Hematopoietic multipotent progenitor cell treated with erythropoietin and hydrocortisone succinate and interleukin-3 and kit ligand, for 15 days (in vitro differentiated cells): ENCODE results near the gene LMAN1L.
A peak's percentile ranks its signal among the peaks of the same experiment; 100 is the strongest.
"Not testable (repeated sequence)": the region's sequence is repeated elsewhere in the genome, so short reads cannot be mapped to it uniquely, and the experiment has no call there.

Experiments
- DNase-seq: peaks from one replicate; pipeline ENCODE4 v3.0.0-alpha.2; 2015; ENCODE audit warnings: low spot score

LMAN1L gene

DNA sequence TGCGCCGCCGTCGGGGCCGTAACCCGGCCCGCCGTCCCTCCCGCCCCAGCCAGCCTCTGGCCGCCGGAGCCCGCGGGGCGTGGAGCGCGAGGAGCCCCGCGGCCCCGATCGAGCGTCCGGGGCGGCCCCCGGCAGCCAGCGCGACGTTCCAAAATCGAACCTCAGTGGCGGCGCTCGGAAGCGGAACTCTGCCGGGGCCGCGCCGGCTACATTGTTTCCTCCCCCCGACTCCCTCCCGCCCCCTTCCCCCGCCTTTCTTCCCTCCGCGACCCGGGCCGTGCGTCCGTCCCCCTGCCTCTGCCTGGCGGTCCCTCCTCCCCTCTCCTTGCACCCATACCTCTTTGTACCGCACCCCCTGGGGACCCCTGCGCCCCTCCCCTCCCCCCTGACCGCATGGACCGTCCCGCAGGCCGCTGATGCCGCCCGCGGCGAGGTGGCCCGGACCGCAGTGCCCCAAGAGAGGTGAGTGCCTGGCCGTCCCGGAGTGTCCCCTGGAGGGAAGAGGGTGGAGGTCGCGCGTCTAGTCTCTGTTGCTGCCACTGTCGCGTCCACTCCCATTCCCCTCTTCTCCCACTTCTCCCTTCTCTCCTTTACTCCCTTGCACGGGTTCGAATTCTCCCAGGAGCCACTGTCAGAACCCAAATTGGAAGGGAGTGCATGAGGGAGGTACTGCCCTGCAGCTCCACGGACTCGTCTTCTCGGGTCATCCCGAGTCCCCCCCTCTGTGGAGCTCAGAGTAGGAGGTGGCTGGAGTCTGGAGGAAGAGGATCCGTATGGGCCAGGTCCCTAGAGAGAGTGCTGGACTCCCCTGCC lies 30.2 kb upstream of the LMAN1L start:
- DNase-seq = peak; percentile 34

DNA sequence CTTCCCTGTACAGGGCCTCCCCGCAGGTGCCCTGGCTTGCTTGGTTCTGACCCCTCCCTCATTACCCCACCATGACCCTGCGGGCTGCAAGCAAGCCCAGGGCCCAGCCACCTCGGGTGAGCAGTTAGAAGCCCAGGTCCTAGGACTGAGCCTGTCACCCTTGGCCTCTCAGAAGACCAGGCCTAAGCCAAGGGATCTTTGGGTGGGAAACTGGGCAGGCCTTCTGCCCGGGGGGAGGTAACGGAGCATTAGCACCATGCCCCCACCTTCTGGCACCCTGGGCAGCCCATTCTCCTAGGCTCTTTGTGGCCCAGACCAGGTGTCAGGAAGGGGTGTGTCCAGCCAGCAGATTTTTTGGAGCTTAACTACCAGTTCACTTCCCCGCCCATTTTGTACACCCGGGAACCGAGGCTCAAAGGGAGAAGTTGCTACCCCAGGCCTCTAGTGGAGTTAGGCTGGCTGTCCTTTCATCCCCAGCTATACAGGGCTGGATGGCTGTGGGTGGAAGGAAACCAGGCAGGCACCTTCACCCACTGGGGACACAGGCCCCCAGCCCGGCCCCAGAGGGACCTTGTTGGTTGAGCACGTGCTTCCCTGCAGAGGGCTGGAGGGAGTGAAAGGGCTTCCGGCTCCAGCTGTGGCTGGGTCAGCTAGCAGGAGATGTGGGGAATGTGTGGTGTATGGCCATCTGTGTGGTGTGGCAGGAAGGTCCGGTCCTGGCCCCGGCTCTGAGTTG lies 29.4 kb upstream of the LMAN1L start:
- no peak for DNase-seq

DNA sequence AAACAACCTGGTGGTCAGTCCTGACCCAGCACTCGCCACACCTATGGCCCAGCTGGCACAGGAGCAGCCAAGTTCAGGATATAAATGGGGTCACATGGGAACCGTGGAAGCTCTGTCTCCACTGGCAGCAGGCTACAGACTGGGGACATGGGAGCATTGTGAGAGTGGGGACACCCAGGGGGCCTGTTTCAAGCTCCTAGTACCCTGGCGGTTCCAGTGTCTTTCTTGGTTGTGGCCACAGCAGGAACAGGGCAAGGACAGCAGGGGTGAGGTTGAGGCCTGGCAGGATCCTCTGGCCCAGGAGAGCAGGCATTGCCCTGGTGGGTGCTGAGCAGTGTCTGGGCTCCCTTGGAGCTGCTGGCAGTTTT lies 28.8 kb upstream of the LMAN1L start:
- DNase-seq = no peak

DNA sequence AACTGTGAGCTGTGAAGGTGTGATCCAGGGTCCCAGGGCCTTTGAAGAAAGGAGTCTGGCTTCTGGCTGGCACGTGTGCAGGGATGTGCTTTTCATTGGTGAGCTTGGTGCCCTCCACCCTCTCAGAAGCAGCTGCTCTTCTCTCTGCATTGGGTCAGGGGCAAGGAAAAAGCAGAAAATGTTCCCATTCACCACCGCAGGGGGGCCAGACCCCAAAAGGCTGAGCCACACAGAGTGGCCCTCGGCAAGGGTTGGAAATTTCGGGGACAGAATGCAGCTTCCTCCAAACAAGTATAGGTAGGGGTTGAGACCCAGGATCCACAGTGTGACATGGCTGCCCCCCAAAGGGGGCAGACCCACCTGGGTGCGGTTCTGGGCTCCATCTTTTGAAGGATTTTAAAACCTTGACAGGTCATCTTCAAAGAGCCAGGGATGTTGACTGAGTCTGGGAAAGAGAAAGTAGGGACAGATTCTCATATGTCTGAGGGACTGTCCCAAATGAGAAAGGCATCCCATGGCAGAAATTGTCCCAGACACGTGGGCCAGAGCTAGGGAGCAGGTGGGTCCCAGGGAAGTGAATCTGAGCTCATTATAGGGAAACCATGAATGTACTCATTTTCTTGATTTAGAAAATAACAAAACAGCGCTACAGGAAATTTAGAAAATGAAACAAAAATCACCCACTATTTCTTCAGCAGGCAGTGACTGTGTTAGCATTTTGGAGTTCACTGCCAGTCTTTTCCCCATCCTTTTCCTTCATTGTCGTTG lies 28.0 kb upstream of the LMAN1L start:
- DNase-seq = no peak

- no peak for DNase-seq
Measured at GRCh38 chr15:74785194-74786032, 27.2 kb upstream of the LMAN1L start.

DNA sequence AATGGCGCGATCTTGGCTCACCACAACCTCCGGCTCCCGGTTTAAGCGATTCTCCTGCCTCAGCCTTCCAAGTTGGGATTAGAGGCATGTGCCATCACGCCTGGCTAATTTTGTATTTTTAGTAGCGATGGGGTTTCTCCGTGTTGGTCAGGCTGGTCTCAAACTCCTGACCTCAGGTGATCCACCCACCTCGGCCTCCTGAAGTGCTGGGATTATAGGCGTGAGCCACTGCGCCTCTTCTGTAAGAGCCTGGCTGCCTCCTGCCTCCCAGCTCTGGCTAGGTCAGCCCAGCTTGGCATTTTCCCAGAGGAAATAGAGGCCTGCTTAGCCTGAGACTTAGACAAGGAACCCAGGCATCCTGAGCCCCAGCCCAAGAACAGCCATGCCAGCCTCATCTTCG lies 26.6 kb upstream of the LMAN1L start:
- DNase-seq = not testable (repeated sequence)

DNA sequence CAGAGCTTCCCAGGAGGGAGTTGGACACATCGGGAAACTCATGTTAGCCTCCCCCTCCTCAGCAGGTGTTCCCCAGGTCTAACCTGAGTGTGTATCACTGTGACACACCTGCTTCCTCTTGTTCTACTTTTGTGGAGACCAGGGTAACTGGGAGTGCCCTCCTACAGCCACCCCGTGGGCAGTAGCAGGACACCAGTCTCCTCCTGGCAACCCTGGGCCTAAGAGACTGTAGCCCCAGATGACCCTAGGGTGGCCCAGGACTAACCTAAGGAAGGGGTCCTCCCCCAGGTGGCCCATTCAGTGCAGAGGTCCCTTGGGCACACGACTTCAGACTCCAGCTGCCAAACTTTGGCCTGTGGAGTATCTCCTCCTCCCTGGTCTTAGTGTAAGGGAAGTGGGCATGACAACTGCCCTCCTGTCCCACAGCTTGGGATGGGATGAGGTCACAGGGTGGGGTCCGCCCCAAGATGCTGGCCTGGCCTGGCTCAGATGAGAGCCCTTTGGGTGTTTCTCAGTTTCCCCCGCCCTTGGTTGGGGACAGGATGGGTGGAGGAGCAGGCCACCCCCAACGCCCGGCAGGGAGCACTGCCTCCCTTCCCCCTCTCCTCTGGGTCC lies 26.0 kb upstream of the LMAN1L start:
- DNase-seq = no peak

DNA sequence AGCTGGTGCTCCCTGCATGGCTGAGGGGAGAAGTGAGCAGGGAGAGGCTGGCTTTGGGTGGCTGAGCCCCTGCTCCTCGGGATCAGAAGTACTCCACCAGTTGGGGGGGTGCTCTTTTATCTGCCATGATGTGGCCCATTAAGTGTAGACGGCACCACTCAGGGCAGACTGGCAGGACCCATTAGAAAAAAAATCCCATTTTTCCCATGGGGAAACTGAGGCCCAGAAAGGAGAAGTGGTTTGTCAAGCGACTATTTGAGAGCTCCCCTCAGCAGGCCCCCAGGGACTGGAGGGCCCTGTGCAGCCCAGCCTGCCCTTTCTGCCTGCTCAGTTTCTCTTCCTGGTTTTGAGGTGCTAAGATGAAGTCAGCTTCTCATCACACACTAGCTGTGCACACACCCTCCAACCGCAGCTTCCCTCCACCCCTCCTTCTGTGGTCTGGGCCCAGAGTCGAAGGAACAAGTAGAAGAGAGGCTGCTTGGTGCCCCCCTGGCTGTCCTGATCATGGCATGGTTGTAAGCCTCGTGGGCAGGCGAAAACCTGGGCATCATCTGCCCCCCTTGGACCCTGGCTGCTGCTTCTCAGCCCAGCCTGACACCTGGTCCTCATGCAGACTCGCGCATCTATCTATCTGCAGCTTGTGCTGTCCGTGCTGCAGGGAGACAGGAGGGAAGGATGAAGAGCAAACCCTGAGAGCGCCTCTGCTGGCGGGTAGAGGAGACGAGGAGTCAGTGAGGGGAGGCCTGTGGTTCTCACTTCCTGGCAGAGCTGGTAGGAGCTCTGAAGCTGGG lies 25.2 kb upstream of the LMAN1L start:
- peak; percentile 77 for DNase-seq

DNA sequence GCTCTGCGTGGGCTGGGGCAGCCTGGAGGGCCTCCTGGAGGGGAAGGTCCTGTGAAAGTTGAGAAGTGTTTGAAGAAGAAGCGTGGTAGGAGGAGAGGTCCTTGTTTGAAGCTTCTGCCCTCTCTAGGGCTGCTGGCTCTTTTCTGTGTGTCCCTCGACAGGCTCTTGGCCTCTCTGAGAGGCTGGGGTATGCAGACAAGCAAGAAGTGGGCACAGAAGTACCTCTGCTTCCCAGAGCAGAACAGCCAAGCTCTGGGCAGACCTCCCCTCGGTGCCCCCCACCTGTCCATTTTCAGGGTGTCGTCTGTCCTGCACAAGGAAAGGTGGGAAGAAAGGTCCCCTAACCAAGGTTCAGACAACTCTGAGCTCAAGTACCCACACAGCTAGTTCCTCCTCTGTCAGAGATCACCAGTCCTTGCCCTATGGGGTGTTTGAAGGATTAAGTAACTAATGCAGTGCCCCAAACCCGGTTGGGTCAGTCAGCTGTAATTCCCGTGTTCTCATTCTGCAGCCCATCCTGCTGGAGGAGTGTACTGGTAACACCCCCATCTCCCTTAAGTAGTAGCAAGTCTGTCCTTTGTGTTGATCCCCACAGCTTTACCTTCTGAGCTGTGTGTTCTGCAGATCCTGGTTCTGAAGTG lies 24.5 kb upstream of the LMAN1L start:
- no peak for DNase-seq

GRCh38 chr15:74788683-74789151 lies 23.9 kb upstream of the LMAN1L start:
- no peak for DNase-seq

- no peak for DNase-seq
Measured at GRCh38 chr15:74789171-74789631, 23.4 kb upstream of the LMAN1L start.

DNA sequence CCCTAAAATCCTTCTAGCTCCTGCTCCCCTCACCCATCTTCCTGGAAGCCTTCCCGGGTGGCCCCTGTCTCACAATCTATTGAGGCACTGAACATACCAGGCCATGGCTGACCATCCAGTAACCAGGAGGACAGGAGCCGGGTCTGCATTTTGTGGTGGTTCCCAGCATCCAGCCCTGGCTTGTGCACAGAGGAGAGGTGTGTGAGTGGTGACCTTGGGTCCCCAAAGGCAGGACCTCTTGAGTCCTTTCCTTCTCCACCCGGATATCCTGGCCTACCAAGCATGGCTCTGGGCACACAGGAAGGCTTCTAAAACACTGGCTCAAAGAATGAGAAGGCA lies 22.9 kb upstream of the LMAN1L start:
- no peak for DNase-seq

DNA sequence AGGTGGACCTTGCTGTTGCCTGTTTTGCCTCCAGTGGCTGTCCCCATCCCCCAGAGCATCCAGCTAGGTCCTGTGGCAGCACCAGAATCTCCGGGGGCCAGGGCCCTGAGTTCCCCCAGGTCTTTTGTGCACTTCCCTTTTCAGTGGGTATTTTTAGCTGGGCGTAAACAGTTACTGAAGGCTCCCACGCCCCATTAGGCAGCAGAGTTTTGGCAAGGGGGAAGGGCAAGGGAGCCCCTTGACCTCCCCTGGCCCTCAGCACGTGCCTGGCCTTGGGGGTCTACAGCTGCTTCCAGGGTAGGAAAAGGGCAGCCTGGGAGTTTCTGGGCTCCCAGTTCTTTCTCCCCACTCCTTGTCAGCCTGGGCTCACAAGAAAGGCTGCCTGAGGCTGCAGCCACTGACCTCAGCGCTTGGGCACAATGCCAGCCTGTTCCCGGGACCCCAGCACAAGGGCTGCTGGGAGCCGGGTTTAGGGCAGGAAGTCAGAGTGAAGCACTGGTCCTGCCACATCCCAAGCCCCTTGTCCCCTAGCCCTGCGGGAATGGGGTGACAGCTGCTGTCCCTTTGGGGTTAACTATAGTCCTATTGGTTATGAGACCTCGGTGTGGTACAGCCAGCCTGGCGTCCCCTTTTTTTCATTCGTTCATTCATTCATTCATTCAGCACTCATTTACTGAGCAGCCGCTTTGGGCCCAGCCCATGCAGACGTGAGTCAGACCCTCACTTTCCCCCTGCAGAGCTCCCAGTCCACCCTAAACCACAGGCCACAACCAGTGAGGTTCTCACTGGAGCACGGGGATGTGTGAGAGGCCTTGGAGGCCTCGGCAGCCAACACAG lies 22.3 kb upstream of the LMAN1L start:
- no peak for DNase-seq

GRCh38 chr15:74791007-74791406 lies 21.6 kb upstream of the LMAN1L start:
- DNase-seq = no peak

DNA sequence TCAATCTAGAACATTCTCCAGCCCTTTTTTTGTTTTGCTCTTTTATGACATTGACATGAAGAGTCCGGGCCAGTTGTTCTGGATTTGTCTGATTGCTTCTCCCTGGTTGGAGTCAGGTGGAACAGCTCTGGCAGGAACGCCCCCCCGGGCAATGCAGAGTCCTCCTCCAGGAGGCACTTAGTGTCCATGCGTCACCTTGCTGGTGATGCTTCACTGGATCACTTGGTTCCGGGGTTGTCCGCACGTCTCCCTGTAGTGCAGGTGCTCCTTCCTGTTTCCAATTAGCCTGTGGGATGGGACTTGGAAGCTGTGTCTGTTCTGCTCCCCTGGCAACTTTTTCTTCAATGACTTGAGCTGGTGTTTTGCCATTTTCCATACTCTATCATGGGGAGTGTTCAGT lies 21.0 kb upstream of the LMAN1L start:
- no peak for DNase-seq

- no peak for DNase-seq
Measured at GRCh38 chr15:74792227-74793016, 20.2 kb upstream of the LMAN1L start.

DNA sequence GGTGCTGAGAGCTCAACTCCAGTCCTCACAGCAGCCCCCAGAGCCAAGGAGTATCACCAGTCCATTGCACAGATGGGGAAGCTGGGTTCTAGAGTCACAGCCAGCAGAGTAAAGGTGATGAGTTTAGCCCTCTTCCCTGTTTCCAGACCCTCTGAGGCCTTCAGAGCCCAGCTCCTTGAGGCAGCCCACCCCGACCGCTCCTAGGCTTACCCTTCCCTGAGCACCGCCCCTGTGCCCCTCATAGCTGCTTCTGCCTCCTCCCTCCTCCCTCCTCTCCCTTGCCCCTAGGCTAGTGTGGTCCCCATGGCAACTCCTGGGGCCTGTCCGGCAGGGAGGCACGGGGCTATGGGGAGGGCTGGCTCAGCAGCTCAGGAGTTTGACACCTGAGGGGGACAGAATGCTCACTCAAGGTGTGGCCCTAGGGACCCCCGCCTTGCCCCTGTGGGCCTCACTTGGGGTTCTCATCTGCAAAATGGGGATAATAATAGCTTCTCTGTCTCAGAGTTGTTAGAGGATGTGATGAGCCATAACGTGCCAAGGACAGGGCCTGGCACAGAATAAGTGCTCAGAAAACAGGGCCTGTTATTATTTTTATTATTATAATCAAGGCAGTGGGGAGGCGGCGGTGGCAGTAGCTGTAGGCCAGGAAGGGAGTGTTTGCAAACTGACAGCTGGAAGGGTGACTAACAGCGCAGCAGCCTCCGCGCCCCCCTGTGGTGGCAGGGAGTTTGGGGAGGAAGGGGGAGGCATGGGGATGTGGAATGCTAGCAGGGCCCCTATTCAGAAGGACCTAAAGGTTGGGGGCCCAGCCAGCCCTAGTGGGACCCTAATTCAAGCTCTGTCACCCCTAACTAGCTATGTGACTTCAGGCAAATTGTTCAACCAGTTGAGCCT lies 19.3 kb upstream of the LMAN1L start:
- no peak for DNase-seq
